Inferior parietal cortex (tissue), 1 donor: ENCODE data around the gene IL12RB2.

Experiments used
- DNase-seq: peaks from one replicate; pipeline ENCODE4 v3.0.0-alpha.2; 2016; ENCODE audit errors: extremely low spot score

Gene IL12RB2

DNA sequence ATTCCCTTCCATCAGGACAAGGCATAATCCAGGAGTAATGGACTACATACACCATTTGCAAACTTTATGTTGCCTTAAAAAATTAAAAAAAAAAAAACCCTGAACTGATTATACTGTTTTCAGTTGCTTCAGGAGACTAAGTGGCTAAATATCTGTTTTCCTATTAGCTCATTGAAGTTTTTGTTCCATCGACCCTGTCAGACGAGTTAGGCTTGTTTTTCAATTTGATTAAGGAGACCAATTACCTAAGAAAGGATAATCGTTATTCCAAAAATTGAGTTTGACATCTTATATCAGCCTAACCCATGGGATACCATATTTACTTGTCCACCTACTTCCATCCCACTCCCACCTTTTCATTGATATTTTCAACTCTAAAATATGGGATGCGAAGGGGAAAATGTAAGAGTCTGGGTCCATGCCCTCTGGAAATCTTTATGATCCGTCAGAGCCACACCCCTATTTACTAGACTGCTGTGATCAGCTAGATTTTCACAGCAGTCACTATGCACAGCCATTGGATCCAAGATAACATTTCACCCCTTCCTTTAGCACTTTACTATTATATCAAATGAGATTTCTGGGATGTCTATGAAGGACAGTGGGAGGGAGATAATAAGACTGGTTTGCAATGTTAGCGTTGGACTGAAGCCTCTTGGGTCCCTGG is 41.0 kb downstream of the IL12RB2 start:
- DNase-seq = no peak

DNA sequence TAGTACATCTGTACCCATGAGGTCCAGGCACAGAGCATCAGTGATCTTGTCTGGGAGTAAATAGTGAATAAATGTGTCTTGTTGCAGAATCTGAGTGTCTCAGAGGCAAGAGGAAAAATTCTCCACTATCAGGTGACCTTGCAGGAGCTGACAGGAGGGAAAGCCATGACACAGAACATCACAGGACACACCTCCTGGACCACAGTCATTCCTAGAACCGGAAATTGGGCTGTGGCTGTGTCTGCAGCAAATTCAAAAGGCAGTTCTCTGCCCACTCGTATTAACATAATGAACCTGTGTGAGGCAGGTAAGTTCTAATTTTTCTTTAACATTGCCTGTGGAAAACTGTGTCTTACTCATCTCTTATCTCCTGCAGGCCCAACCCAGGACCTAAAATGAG is 43.1 kb downstream of the IL12RB2 start:
- DNase-seq = no peak

DNA sequence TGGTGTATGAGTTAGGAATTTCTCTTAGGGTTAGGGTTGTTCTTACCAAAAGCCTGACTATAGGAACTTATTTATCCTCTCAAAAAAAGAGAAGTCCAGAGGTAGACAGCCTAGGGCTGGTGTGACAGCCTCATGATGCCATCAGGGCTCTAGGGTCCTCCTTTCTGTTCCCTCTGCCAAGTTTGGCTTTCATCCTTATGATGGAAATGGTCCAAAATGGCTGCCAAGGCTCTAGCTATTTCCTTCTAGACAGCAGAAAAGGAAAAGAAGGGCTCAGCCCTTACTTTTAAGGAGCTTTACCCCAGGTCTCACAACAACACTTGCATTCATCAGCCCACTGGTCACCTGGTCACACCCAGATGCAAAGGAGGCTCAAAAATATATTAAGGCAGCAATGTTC is 44.5 kb downstream of the IL12RB2 start:
- DNase-seq = no peak

DNA sequence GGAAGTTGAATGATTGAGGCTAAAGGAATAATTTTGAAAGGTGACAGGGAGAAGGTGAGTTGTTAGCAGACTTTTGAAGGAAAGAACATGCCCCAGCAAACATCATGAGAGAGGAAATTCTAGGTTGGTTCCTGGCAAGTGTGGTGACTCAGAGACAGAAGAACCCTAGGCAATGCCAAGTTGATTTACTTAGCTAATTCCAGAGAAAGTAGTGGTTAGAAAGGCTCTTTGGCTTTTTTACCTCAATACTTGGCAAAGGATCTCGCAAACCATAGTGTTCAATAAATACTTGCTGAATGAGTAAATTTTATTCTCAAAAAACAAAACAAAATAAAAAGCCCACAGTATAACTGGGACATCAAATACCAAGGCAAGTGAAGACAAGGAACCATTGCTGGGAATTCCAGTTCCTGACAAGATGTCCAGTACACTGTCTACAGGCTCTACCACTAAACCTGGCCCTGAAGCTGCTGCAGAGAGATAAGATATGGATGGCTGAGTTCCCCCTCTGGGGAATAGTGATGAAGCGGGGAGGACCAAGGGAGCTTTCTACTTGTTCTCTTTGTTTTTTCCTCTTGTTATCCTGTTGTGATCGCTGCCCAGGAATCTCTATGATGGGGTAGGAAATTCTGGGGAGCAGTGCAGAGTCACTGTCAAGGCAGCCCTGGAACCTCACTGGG is 48.2 kb downstream of the IL12RB2 start:
- DNase-seq = no peak

DNA sequence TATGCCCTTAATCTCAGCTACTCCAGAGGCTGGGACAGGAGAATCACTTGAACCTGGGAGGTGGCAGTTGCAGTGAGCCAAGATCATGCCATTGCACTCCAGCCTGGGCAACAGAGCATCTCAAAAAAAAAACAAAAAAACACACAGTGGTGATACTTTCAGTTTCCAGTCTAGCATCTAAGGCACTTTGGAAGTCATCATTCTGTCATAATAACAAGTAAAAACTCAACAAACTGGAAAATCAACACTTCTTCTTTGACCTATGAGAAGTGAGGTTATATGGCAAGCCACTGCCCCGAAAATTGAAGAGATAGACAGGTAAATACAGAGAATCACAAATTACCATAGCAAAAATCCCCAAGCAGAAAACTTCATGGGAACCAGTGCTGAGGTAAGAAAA is 51.9 kb downstream of the IL12RB2 start:
- no peak for DNase-seq

DNA sequence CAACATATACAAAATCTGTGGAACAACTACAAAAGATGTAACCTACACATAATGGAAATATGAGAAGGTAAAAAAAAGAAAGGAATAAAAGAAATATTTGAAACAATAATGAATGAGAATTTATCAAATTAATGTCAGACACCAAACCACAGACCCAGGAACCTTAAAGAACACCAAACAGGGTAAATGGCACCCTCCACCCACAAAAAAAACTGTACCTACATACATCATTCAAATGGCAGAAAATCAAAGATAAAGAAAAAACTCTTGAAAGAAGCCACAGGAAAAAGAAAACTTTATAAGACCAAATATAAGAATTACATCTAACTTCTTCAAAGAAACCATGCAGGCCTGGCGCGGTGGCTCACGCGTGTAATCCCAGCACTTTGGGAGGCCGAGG is 54.0 kb downstream of the IL12RB2 start:
- DNase-seq = no peak

DNA sequence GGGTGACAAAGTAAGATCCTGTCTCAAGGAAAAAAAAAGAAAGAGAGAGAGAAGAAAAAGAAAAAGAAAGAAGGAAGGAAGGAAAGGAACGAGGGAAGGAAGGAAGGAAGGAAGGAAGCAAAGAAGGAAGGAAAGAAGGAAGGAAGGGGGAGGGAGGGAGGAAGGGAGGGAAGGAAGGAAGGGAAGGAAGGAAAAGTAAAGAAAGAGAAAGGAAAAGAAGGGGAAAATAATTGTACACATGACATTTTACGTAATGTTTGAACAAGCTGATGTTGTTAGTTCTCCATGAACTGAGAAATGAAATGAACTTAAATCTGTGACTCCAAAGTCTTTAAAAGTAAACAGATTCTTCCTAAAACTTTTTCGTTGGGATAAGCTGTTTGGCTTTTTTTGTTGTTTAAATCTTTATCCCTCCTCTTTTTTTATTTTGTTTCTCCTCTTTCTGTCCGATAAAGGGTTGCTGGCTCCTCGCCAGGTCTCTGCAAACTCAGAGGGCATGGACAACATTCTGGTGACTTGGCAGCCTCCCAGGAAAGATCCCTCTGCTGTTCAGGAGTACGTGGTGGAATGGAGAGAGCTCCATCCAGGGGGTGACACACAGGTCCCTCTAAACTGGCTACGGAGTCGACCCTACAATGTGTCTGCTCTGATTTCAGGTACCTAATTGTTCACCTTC is 59.8 kb downstream of the IL12RB2 start:
- no peak for DNase-seq

DNA sequence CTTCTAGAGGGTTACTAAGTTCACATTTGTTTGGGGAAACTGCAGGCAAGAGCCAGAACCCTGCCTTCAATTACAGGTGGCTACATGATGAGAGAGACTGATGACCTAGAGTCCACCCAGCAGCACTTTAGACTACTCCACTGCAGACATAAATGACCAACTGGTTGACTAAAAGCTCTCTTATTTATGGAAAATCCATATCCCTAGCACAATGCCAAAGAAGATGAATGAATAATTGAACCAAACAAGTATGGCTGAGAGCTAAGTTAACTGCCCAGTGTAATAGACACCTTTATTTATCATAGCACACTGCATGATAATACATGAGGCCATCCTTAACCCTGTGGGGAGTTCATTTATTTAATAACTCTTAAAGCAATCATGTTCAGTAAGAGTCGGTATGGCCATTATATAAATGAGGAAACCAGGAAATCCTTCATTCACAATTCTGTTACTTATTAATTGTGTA is 60.4 kb downstream of the IL12RB2 start:
- no peak for DNase-seq

DNA sequence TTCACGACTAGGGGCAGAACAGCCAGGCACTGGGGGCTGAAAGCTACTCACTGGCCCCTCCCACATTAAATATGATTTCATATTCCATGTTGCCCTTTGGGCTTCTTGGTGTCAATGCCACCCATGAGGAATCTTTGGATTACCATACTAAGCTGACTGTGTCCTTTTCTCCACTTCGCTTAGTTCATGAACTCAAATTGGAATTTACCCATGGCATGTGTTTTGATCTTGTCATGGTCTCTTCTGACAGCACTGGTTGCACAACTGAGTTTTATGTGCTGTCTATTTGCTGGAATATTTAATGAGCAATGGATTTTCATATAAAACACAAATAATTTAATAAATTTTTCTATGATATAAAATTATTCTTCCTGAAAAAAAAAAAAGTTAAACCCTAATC is 63.4 kb downstream of the IL12RB2 start:
- DNase-seq = no peak

DNA sequence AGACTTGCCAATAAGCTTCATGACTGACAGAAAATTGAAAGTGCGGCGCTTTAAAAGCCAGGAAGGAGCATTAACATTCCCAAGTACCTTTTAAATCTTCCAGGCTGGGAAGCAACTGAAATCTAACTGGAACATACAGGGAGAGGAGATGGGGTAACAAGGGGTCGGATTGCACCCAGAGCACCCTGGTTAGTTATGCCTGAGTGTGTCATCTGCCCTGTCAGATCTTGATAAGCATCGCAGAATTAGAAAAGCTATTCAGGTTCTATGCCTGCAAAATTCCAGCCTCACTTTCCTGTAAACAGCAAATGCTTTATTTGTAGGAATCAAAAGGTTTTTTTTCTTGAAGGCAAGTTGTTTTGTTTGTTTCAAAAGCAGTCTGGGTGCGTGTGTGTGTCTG is 64.0 kb downstream of the IL12RB2 start:
- DNase-seq = no peak

DNA sequence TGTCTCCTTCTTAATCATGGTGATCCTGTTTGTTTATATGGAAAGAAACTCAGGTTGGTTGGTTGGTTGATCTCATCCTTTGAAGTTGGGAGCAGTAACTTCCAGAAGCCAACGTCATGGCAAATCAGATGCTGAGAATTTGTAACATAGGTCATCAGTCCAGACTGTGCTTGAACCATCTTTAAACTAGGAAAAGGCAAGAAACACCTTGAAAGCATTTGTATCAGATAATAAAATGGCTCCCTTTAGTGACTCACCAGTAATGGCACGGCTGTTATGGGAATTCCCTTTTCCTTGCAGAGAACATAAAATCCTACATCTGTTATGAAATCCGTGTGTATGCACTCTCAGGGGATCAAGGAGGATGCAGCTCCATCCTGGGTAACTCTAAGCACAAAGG is 64.5 kb downstream of the IL12RB2 start:
- DNase-seq = no peak

DNA sequence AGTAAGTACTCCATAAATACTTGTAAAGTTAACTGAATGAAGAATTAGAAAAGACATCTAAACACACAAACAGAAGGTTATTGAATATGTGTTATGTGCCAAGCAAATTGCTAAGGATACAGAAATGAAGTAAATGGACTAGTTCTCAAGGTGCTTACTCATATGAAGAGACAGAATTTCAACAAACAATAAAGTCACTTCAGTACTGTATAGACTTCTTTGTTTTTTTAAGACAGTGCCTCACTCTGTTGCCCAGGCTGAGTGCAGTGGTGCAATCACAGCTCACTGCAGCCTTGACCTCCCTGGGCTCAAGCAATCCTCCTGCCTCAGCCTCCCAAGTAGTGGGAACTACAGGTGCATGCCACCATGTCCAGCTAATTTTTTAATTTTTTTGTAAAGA is 65.2 kb downstream of the IL12RB2 start:
- DNase-seq = no peak

DNA sequence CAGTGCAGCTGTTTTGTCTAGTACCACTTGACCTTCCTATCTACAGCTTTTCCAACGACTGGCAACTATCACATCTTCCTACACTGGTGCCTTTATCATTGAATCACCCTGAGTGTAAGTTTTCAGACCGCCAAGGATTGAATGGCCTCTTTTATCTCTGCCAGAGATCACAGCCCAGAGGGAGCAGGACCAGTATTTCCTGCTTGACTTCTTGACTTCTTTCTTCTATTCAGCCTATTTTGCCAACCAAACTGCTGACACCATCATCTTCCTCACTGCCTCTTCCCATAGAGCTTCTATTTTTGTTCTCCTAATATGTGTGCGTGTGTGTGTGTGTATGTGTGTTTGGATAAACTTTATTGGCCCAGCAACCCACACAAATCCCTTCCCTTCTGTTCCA is 68.7 kb downstream of the IL12RB2 start:
- no peak for DNase-seq

DNA sequence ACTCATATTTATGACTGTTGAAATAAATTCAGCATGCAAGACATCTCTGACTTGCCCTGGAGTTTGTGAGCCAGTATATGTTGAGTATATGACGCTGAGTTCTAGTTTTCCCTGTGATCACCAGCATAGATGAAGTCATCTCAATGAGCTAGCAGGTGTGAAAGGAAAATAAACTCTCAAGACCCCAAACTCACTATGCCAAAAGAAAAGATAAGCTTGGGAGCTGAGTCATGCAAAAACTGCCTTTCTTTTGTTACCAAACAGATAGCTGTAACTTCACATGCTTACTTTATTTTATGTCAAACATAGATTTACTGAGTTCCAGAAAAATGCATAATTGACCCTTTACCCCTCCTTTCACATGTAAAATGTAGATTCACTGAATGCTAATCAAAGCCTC is 69.6 kb downstream of the IL12RB2 start:
- no peak for DNase-seq

DNA sequence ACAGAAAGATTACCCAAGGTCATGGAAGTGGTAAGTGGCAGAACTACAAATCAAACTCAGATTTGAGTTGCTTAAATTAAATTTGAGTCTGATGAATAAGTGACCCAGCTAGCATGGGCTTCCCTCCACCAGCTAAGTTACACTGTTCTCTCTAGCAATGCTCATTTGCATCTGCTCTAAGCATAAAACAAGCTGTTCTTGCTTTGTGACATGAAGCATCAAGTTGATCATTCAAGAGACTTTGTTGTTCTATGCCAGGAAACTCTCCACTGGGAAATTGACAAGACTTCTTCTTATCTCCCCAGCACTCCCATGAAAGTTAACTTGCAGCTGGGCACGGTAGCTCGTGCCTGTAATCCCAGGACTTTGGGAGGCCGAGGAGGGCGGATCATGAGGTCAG is 73.5 kb downstream of the IL12RB2 start:
- DNase-seq = no peak

DNA sequence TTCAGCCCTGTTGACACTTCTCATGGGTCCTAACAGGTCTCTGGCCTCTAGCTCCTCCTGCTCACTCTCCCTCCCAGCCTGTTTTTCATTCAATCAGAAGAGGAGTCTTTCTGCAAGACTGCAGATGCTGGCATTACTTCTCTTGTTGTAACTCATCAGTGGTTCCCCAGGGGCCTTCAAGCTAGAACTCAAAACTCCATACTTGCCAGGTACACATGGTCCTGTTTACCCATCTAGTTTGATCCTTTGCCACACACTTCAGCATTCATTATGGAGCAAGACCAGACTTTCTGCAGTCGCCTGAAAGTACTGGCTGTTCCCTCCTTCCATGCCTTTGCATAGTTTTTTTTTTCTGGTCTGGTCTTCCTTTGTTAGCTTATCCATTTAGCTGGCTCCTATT is 74.6 kb downstream of the IL12RB2 start:
- no peak for DNase-seq

DNA sequence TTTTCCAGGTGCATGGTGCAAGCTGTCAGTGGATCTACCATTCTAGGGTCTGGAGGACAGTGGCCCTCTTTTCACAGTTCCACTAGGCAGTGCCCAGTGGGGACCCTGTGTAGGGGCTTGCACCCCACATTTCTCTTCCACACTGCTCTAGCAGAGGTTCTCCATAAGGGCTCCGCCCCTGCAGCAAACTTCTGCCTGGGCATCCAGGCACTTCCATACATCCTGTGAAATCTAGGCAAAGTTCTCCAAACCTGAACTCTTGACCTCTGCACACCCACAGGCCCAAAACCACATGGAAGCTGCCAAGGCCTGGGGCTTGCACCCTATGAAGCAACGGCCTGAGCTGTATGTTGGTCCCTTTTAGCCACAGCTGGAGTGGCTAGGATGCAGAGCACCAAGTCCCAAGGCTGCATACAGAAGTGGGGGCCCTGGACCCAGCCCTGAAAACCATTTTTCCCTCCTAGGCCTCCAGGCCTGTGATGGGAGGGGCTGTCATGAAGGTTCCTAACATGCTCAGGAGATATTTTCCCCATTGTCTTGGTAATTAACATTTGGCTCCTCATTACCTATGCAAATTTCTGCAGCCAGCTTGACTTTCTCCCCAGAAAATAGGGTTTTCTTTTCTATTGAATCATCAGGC is 76.4 kb downstream of the IL12RB2 start:
- DNase-seq = no peak

DNA sequence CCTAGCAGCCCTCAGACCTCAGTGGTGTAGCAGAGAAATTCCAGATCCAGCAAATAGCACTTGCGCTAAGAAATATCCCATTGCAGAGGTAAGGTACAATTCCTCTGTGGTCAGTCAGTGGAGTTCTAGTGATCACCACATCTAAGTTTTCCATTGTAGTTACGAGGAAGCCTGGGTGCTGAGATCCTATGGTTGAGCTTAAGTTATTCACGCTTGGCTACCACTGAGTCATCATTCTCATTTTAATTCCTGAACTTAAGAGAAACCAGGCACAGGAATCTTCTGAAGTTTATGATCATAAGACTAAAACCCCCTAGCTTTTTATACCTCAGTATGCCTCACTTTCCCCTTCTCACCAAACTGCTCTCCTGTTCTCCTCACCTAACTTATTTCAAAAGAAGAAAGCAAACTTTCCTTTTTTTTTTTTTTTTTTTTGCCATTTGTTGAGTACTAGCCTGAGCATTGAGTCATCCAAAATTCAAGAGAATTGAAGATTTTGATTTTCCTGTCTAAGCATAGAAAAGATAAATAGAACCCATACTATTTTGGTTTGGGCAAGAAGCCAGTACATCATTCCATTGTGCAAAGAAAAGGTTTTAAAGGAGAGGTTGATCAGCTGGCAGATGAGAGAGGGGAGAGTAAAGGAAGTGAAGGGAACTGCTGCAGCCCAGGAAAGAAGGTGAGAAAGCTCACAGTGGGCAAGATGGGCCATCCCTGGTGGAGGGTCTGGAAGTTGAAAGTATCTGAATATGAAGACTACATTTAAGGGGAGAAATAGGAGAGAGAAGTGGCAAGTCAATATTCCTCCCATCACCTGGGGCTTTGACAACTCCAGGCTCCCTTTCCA is 82.6 kb downstream of the IL12RB2 start:
- DNase-seq = no peak

DNA sequence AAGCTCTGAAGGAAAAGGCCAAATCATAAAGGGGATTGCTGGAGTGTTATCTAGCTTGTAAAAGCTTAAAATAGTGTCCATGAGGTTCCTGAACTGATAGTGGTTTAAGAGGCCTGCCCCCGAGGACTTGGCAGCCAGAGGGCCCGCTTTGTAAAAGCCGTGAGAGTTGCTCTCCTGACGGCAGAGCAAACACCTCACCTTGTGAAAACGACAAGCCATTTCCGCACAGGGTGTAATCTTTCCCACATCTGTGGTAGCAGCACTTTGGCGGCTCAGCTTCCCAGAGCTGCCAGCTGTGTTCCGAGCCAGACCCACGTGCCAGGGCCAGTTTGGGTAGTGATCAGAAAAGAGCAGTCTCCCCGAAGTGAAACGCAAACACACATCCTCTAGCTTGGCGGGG is 85.6 kb downstream of the IL12RB2 start:
- no peak for DNase-seq

DNA sequence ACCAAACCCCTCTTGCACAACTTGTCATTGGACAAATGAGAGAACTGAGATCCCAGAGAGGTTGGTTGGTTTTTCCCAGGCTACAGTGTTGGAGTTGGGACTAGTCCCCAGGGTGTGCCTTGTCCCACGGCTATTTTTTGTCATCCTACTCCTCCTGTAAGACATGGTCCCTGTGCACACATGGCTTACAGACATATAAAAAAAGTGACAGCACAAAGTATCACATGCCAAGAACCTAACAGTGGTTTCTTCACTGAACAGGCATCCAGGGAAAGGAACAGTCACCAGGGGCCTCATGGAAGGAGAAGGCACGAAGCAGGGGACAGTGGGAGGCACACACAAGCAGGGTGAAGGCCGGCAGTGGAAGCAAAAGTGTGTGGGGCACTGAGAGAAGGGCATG is 86.1 kb downstream of the IL12RB2 start:
- no peak for DNase-seq

DNA sequence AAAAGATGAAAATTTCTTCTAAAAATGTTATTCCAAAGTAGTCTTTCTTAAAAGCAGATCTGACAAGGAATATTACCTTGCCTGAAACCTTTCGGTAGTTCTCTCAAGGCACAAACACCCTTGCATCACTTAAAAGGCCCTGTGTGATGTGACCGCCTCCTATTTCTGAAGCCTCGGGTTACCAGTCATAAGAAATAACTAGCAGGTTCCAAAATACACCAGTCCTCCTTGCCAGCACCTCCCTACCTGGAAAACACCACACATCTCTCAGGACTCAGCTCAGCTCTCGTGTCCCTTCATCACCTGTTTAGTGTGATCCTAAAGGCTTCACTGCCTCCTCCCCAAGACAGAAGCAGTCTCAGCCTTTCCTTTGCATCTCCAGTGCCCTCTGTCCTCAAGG is 86.9 kb downstream of the IL12RB2 start:
- DNase-seq = no peak
